ENCODE data around the gene MAP7. TPM values are rescaled to one million over a fixed set of nuclear protein-coding genes. Genes with fewer than 3 reads are reported as not detected.

Gene MAP7
- total and polyA plus RNA-seq, 4 donors: 3.2 to 17.5 (median 8.3) TPM

GRCh38 chr6:136494059-136494458 lies 56.2 kb downstream of the MAP7 start:
- Histone ChIP-seq H3K36me3 (ENCODE audit: control insufficient read depth in 4 of 4, insufficient read depth in 3 of 4, low read depth in 1 of 4, low read length in 3 of 4) (no peaks in the 10 kb centered on the region), H3K4me3 (ENCODE audit: low read depth in 1 of 3, low read length in 3 of 3) (no peak overlapping the region), H3K9me3 (ENCODE audit: control insufficient read depth in 4 of 4, low read length in 3 of 4) (no peaks in the 10 kb centered on the region), H3K27ac (ENCODE audit: low read depth in 1 of 2, low read length in 2 of 2) (no peak overlapping the region), H3K27me3 (ENCODE audit: control insufficient read depth in 4 of 4, insufficient read depth in 4 of 4, low read length in 3 of 4) (no peaks in the 10 kb centered on the region), H3K9ac (ENCODE audit: low read depth in 1 of 2, low read length in 2 of 2) (no peak overlapping the region), H3K4me1 (ENCODE audit: control insufficient read depth in 4 of 4, insufficient read depth in 4 of 4, low read length in 3 of 4) (peaks cover 0 to 3% (median 2%) of the 10 kb centered on the region in 4 donors)
- WGBS: 96% methylated on average over 2 of the region's 2 CpGs
- TF ChIP-seq CTCF (IDR thresholded peaks at IDR 0.05; ENCODE audit: low read depth, low read length, missing input control) (no peak), REST (IDR thresholded peaks at IDR 0.05) (no peak), SP1 (IDR thresholded peaks at IDR 0.05) (no peak), ZBTB33 (IDR thresholded peaks at IDR 0.05) (no peak)
- no peak for DNase-seq (ENCODE audit: low spot score)

GRCh38 chr6:136492409-136492808 lies 57.8 kb downstream of the MAP7 start:
- Histone ChIP-seq H3K9me3 (ENCODE audit: control insufficient read depth in 4 of 4, low read length in 3 of 4) (no peaks in the 10 kb centered on the region), H3K36me3 (ENCODE audit: control insufficient read depth in 4 of 4, insufficient read depth in 3 of 4, low read depth in 1 of 4, low read length in 3 of 4) (no peaks in the 10 kb centered on the region), H3K9ac (ENCODE audit: low read depth in 1 of 2, low read length in 2 of 2) (no peak overlapping the region), H3K27ac (ENCODE audit: low read depth in 1 of 2, low read length in 2 of 2) (no peak overlapping the region), H3K27me3 (ENCODE audit: control insufficient read depth in 4 of 4, insufficient read depth in 4 of 4, low read length in 3 of 4) (no peaks in the 10 kb centered on the region), H3K4me3 (ENCODE audit: low read depth in 1 of 3, low read length in 3 of 3) (no peak overlapping the region), H3K4me1 (ENCODE audit: control insufficient read depth in 4 of 4, insufficient read depth in 4 of 4, low read length in 3 of 4) (peaks cover 0 to 6% (median 5%) of the 10 kb centered on the region in 4 donors)
- 97% methylated on average over 1 of the region's 1 CpG for WGBS
- DNase-seq (ENCODE audit: low spot score): no peak
- TF ChIP-seq CTCF (IDR thresholded peaks at IDR 0.05; ENCODE audit: low read depth, low read length, missing input control): no peak
- no peak for TF ChIP-seq RAD21 (IDR thresholded peaks at IDR 0.05)
- no peak for TF ChIP-seq JUND (IDR thresholded peaks at IDR 0.05)
- no peak for TF ChIP-seq GABPA (IDR thresholded peaks at IDR 0.05 in 1 of 2, conservative IDR thresholded peaks at IDR 0.05 in 1 of 2)
- TF ChIP-seq RXRA (IDR thresholded peaks at IDR 0.05): no peak
- TF ChIP-seq HNF4A (conservative IDR thresholded peaks at IDR 0.05): no peak
- TF ChIP-seq EGR1 (IDR thresholded peaks at IDR 0.05; ENCODE audit: low read depth in 2 of 2): no peak
- no peak for TF ChIP-seq ZBTB33 (IDR thresholded peaks at IDR 0.05)
- no peak for TF ChIP-seq YY1 (IDR thresholded peaks at IDR 0.05)
